ENCODE data around the gene POU5F1.
"Not testable (repeated sequence)": the region's sequence is repeated elsewhere in the genome, so short reads cannot be mapped to it uniquely, and the experiment has no call there.

Gene POU5F1

DNA sequence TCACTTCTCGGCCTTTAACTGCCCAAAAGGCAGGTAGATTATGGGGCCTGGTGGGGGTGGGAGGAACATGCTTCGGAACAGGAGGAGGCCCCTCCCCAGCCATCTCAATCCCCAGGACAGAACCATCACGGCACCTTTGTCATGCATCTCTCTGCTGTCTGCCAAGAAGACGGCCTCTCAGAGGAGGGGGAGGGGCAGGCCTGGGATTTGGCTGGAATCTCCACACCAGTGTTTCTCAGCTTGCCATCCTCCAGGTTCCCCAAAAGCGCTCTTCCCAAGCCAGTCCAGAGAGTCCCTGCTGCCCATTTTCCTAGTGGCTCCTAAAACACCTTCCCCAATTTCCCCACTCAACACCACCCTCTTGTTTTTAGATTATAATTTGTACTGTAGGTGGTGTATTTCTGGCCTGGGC is 2.5 kb upstream of the POU5F1 start:
- peak overlapping the region; percentile 95 for H3K9ac ChIP-seq (ENCODE audit: low read length)
- no peaks in the 10 kb centered on the region for H3K9me3 ChIP-seq (ENCODE audit: control insufficient read depth, low read depth, low read length)
- H3K4me3 ChIP-seq (ENCODE audit: low read length) = peak overlapping the region; percentile 75
- H3K36me3 ChIP-seq (ENCODE audit: control insufficient read depth, low read depth, low read length) = peaks cover 3% of the 10 kb centered on the region
- peak overlapping the region; percentile 97 for H3K27ac ChIP-seq (ENCODE audit: low read length)
- H3K4me1 ChIP-seq (ENCODE audit: control insufficient read depth, low read depth, low read length) = peaks cover 27% of the 10 kb centered on the region
- no peaks in the 10 kb centered on the region for H3K27me3 ChIP-seq (ENCODE audit: control insufficient read depth, insufficient read depth, low read length)

DNA sequence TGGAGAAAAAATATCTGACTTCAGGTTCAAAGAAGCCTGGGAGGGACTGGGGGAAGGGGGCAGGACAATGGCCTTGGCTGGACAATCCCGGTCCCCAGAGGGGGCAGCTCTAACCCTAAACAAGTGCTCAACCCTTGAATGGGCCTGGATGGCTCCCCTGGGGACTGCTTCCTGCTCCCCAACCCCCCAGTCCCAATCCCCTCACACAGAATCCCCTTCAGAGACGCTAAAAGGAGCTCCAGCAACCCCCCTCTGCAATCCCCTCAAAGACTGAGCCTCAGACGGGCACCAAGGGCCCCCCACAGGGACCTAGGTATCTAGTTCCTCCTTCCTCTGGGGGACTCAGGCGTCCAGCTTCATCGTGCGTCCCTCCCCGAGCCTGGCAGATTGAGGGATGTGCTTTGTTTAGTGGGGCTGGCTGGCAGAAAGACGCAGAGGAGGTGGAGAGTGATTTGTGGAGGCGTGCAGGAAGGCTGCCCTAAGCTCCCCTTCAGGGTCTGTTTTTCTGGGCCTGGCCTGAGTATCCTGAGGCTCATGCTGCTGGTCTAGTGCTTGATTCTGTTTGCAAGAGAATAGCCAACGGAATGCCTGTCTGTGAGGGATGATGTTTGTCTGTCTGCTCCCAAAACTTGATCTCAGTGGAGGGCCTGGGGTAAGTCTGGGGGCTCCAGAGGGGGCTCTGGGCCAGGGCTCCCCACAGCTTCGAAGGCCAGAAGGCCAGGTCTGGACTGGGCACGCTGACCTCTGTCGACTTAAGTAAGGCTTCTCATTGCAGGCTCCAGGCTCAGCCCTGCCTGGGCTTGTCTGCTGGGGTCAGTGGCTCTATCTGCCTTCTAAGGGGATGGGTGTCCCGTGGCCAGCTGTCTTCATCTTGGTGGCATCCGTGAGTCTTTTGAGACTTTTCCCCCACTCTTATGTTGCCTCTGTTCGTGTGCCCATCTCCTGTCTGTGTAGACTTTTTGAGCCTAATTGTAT is 1.7 kb upstream of the POU5F1 start:
- H3K4me1 ChIP-seq (ENCODE audit: control insufficient read depth, low read depth, low read length) = peaks cover 27% of the 10 kb centered on the region
- peaks cover 3% of the 10 kb centered on the region for H3K36me3 ChIP-seq (ENCODE audit: control insufficient read depth, low read depth, low read length)
- no peaks in the 10 kb centered on the region for H3K27me3 ChIP-seq (ENCODE audit: control insufficient read depth, insufficient read depth, low read length)
- H3K27ac ChIP-seq (ENCODE audit: low read length) = peak overlapping the region; percentile 97
- peak overlapping the region; percentile 75 for H3K4me3 ChIP-seq (ENCODE audit: low read length)
- H3K9me3 ChIP-seq (ENCODE audit: control insufficient read depth, low read depth, low read length) = no peaks in the 10 kb centered on the region
- H3K9ac ChIP-seq (ENCODE audit: low read length) = peak overlapping the region; percentile 95

DNA sequence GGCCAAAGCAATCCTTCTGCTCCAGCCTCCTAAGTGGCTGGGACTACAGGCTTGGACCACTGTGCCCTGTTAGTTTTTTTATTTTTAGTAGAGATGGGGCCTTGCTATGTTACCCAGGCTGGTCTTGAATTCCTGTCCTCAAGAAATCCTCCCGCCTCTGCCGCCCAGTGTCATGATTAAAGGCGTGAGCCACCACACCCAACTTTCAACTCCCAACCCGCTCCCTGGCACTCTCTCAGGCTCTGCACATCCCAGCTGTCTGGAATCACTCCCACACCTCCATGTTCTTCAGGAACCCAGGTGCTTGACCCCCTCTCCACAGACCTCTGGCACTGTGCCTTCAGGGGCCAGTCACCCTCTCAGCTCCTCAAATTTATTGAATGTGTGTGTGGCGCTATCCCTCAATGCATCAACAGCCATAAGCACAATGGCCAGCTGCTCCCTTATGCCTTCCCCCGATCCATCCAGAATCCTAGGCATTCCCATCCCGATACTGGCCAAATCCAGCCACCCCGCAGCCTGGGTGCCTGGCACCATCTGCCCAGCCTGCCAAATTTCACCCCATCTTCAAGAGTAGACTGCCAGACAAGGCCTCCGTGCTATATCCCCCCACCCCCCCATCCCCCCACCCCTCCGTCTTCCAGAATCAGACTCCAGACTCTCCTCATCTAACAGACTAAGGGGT is 647 bp upstream of the POU5F1 start:
- peak overlapping the region; percentile 72 for H3K9ac ChIP-seq (ENCODE audit: low read length)
- H3K27ac ChIP-seq (ENCODE audit: low read length) = peak overlapping the region; percentile 97
- H3K27me3 ChIP-seq (ENCODE audit: control insufficient read depth, insufficient read depth, low read length) = no peaks in the 10 kb centered on the region
- H3K36me3 ChIP-seq (ENCODE audit: control insufficient read depth, low read depth, low read length) = peaks cover 8% of the 10 kb centered on the region
- H3K4me3 ChIP-seq (ENCODE audit: low read length) = peak overlapping the region; percentile 97
- H3K9me3 ChIP-seq (ENCODE audit: control insufficient read depth, low read depth, low read length) = no peaks in the 10 kb centered on the region
- peaks cover 30% of the 10 kb centered on the region for H3K4me1 ChIP-seq (ENCODE audit: control insufficient read depth, low read depth, low read length)

DNA sequence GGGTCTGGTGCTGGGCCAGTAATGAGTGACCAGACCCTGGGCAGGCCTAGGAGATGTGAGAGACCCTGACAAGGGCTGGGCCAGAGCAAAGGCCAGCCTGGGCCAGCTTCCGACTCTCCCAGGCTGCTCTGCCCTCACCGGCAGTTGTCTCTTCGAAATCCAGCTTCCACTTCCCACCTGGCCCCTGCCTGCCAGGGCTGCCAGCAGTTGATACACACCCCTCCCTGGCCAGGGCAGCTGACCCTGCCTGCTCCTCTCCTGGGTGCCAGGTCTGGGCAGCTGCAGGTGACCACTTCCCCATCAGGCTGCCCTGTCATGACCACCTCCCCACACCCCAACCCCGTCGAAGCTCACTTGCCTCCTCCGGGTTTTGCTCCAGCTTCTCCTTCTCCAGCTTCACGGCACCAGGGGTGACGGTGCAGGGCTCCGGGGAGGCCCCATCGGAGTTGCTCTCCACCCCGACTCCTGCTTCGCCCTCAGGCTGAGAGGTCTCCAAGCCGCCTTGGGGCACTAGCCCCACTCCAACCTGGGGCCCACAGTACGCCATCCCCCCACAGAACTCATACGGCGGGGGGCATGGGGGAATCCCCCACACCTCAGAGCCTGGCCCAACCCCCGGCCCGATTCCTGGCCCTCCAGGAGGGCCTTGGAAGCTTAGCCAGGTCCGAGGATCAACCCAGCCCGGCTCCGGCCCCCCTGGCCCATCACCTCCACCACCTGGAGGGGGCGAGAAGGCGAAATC is 453 bp downstream of the POU5F1 start:
- not testable (repeated sequence) for H3K27me3 ChIP-seq (ENCODE audit: control insufficient read depth, insufficient read depth, low read length); H3K27ac ChIP-seq (ENCODE audit: low read length); H3K9me3 ChIP-seq (ENCODE audit: control insufficient read depth, low read depth, low read length)
- Histone ChIP-seq H3K4me3 (ENCODE audit: low read length) (peak overlapping the region; percentile 97), H3K4me1 (ENCODE audit: control insufficient read depth, low read depth, low read length) (peaks cover 36% of the 10 kb centered on the region), H3K36me3 (ENCODE audit: control insufficient read depth, low read depth, low read length) (peaks cover 19% of the 10 kb centered on the region), H3K9ac (ENCODE audit: low read length) (peak overlapping the region; percentile 72)

DNA sequence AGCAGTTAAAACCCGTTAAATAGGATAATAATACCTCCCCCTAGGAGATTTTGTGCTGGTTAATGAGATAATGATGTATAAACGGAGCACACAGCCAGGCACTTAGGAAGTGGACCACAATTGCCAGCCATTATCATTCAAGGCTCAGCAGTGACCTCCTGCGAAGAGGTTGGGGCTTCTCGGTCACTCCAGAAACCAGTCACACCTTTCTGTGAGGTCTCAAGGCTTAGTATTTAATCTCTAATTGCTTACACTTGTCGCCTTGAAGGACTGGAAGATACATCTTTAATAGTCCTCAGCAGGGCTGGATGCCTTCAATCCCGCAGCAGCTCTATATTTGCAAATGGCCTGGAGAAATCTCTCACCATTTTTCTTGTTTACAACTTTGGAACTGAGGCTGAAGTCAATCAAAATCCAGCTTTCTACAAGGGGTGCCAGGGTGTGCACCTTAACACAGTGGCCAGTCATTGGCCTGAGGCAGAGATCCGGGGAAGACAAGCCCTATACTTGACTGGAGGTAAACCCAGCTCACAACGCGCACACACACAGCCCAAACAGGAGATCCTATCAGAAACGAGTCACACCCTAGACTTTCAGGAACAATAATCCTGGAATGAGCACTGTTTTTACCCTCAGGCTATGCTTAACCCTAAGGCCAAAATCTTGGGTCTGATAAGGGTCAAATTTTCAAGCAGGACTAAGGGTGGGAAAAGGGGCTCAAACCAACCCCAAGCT is 1.2 kb downstream of the POU5F1 start:
- Histone ChIP-seq H3K9ac (ENCODE audit: low read length) (peak overlapping the region; percentile 72), H3K4me1 (ENCODE audit: control insufficient read depth, low read depth, low read length) (peaks cover 33% of the 10 kb centered on the region), H3K27ac (ENCODE audit: low read length) (peak overlapping the region; percentile 41), H3K27me3 (ENCODE audit: control insufficient read depth, insufficient read depth, low read length) (no peaks in the 10 kb centered on the region), H3K36me3 (ENCODE audit: control insufficient read depth, low read depth, low read length) (peaks cover 25% of the 10 kb centered on the region), H3K4me3 (ENCODE audit: low read length) (peak overlapping the region; percentile 97), H3K9me3 (ENCODE audit: control insufficient read depth, low read depth, low read length) (no peaks in the 10 kb centered on the region)

DNA sequence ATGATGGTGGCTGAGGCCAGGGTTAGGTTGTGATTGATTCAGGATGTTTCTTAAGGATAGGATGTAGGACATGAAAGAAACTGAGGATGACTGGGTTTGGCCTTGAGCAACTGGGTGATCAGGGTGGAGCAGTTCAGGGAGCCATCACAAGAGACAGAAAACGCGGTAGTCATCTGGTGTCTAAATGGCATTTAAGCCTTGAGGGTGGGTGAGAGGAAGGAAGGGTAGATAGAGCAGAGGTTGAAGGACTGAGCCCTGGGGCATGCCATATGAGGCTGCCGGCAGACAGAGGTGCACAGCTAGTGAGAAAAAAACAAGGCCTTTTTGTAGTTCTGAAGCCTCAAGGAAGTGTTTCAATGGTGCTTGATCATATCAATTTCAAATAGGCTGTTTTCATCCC is 1.9 kb downstream of the POU5F1 start:
- H3K27ac ChIP-seq (ENCODE audit: low read length) = no peak overlapping the region
- H3K9me3 ChIP-seq (ENCODE audit: control insufficient read depth, low read depth, low read length) = no peaks in the 10 kb centered on the region
- no peaks in the 10 kb centered on the region for H3K27me3 ChIP-seq (ENCODE audit: control insufficient read depth, insufficient read depth, low read length)
- H3K4me3 ChIP-seq (ENCODE audit: low read length) = peak overlapping the region; percentile 97
- H3K9ac ChIP-seq (ENCODE audit: low read length) = peak overlapping the region; percentile 72
- H3K36me3 ChIP-seq (ENCODE audit: control insufficient read depth, low read depth, low read length) = peaks cover 32% of the 10 kb centered on the region
- H3K4me1 ChIP-seq (ENCODE audit: control insufficient read depth, low read depth, low read length) = peaks cover 26% of the 10 kb centered on the region

GRCh38 chr6:31165986-31166385 is 4.5 kb downstream of the POU5F1 start:
- H3K27me3 ChIP-seq (ENCODE audit: control insufficient read depth, insufficient read depth, low read length) = no peaks in the 10 kb centered on the region
- no peaks in the 10 kb centered on the region for H3K9me3 ChIP-seq (ENCODE audit: control insufficient read depth, low read depth, low read length)
- peak overlapping the region; percentile 14 for H3K27ac ChIP-seq (ENCODE audit: low read length)
- H3K4me1 ChIP-seq (ENCODE audit: control insufficient read depth, low read depth, low read length) = peaks cover 21% of the 10 kb centered on the region
- peaks cover 52% of the 10 kb centered on the region for H3K36me3 ChIP-seq (ENCODE audit: control insufficient read depth, low read depth, low read length)
- no peak overlapping the region for H3K9ac ChIP-seq (ENCODE audit: low read length)
- no peak overlapping the region for H3K4me3 ChIP-seq (ENCODE audit: low read length)

DNA sequence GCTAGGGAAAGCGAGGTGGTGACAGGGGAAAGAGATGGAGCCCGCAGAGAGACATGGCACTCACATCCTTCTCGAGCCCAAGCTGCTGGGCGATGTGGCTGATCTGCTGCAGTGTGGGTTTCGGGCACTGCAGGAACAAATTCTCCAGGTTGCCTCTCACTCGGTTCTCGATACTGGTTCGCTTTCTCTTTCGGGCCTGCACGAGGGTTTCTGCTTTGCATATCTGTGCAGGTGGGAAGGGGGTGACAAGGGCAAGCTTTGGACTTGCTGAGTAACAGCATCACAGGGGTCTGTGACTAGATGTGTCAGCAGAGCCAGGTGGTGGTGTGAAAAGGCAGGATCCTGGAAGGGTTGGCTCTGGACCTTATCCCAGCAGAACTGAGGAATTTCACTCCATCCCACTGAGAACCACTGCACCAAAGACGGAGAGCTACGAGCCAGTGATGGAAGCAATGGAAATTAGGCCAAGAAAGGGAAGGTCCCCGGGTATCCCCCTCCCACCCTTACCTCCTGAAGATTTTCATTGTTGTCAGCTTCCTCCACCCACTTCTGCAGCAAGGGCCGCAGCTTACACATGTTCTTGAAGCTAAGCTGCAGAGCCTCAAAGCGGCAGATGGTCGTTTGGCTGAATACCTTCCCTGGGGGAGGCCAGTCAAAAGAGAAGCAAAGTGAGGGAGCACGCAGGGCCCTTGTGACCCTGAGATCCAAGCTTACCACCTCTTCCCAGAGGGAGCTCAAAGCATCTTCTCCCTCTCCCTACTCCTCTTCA is 5.2 kb downstream of the POU5F1 start:
- not testable (repeated sequence) for H3K9ac ChIP-seq (ENCODE audit: low read length); H3K27me3 ChIP-seq (ENCODE audit: control insufficient read depth, insufficient read depth, low read length); H3K9me3 ChIP-seq (ENCODE audit: control insufficient read depth, low read depth, low read length); H3K27ac ChIP-seq (ENCODE audit: low read length); H3K4me3 ChIP-seq (ENCODE audit: low read length)
- peaks cover 52% of the 10 kb centered on the region for H3K36me3 ChIP-seq (ENCODE audit: control insufficient read depth, low read depth, low read length)
- H3K4me1 ChIP-seq (ENCODE audit: control insufficient read depth, low read depth, low read length) = peaks cover 18% of the 10 kb centered on the region

GRCh38 chr6:31164475-31165063 is 5.9 kb downstream of the POU5F1 start:
- H3K9ac ChIP-seq (ENCODE audit: low read length); H3K27ac ChIP-seq (ENCODE audit: low read length): not testable (repeated sequence)
- peaks cover 52% of the 10 kb centered on the region for H3K36me3 ChIP-seq (ENCODE audit: control insufficient read depth, low read depth, low read length)

GRCh38 chr6:31163922-31164321 is 6.6 kb downstream of the POU5F1 start:
- Histone ChIP-seq H3K4me3 (ENCODE audit: low read length) (no peak overlapping the region), H3K27ac (ENCODE audit: low read length) (no peak overlapping the region), H3K36me3 (ENCODE audit: control insufficient read depth, low read depth, low read length) (peaks cover 52% of the 10 kb centered on the region), H3K27me3 (ENCODE audit: control insufficient read depth, insufficient read depth, low read length) (no peaks in the 10 kb centered on the region), H3K9me3 (ENCODE audit: control insufficient read depth, low read depth, low read length) (no peaks in the 10 kb centered on the region), H3K9ac (ENCODE audit: low read length) (no peak overlapping the region), H3K4me1 (ENCODE audit: control insufficient read depth, low read depth, low read length) (peaks cover 24% of the 10 kb centered on the region)

More at GRCh38 chr6:31164475-31165063, 5.9 kb downstream of the POU5F1 start:
- not testable (repeated sequence) for H3K4me3 ChIP-seq (ENCODE audit: low read length); H3K9me3 ChIP-seq (ENCODE audit: control insufficient read depth, low read depth, low read length); H3K27me3 ChIP-seq (ENCODE audit: control insufficient read depth, insufficient read depth, low read length)
- H3K4me1 ChIP-seq (ENCODE audit: control insufficient read depth, low read depth, low read length) = peaks cover 23% of the 10 kb centered on the region
